NCI-H526 treated with DMSO at 0.1 percent for 48 hours (cell line): ENCODE measurements around the gene SLC13A5.
"Not testable (repeated sequence)": the region's sequence is repeated elsewhere in the genome, so short reads cannot be mapped to it uniquely, and the experiment has no call there.

Experiments
- DNase-seq: peaks from one replicate; lab custom pipeline; 2025; lab: John Stamatoyannopoulos, UW

The SLC13A5 gene

DNA sequence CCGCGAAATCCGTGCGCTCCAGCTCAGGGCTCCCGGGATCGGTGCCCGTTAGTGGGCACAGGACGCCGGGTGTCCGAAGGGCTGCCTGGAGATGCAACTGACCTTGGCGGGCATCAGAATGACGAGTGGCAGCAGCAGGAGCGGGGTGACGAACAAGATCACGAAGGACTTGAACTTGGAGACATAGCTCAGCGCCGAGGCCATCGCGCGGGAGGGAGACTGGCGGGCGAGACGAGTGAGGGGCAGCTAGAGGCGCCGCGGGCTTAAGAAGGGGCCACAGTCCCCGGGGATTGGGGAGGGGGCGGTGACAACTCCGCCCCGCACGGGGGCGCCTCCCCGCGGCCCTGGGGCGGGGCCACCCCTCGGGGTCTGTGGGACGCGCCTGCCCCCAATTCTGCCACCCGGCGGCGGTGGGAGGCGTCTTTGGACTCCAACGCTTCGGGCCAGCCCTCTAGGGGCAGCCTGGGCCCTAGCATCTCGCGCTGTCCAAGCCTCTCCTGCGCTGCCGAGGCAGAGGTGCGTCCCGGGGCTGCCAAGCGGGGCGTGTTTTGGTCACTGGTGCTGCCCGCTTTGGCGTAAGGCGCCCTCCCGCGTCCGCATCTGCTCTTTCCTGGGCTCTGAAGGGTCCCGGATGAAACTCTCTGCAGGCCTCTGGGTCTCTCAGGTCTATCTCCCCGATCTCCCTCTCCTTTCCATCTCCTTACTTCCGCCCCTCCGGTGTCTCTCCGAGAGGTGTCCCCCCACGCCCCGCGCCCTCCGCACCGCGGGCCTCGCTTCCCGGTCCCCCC is at the start of gene SLC13A5:
Gene SLC13A5, minus strand, starts transcription at position 240 of the 788 bp plus-strand sequence. Its CDS starts 36 bp downstream, at position 204.
- no peak for DNase-seq

DNA sequence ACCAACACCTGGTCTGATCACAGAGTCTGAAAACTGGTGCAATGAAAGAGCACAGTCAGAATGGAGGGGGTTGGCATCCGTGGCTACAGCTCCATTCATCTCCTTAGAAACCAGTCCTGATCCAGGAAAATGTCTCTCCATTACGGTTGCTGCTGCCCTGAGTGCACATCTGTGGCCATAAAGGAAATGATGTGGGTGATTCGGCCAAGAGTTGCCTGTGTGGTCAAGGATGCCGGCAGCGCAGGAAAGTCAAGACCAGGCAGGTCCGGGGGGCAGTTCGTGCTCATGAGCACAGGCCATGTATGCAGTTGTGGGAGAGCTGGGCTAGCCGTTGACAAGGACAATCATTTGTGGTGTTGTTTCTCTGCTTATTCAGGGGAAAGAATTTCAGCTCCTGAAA is 48.6 kb upstream of the SLC13A5 start:
- DNase-seq, result no peak

DNA sequence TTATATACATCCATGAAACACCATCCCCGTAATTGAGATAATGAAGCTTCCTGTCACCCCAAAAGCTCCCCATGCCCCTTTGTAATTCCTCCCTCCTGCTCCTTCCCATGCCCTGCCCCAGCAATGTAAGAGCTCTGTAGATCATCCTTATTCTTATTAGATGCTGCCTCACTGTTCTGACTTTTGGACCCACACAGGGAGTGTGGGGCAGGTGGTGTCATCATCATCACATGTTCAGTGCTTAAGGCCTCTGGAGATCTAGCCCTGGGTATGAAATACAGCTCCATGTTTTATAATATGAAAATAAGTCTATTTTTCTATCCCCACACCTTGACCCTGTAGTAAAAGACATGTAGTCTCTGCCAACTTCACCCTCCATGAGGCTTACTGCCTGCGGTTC is 44.6 kb upstream of the SLC13A5 start:
- no peak for DNase-seq

DNA sequence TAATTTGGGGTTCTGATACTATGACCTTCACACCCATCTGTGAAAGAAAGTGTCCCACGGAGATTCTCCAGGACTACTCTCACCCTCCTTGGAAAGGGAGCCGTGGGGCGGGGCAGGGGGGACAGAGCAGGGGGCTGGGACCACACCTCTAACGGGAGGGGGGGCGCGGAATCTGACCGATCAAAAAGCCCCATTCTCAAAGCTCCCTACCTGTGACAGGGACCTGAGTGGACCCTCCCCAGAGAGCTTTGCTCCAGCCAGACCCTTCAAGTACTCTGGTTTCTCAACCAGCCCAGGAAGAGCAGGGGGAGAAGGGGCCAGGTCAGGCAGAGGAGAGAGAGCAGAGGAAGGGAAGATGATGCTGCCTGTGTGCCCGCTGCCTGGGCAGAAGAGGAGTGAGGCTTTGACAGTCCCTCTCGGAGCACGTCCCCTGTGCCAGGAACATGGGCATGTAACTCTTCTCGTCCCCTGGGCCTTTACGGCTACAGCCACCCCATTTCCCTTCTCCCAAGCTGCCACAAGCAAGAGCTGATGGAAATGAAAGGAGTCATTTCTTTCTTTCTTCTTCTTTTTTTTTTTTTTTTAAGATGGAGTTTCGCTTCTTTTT is 43.4 kb upstream of the SLC13A5 start:
- no peak for DNase-seq

DNA sequence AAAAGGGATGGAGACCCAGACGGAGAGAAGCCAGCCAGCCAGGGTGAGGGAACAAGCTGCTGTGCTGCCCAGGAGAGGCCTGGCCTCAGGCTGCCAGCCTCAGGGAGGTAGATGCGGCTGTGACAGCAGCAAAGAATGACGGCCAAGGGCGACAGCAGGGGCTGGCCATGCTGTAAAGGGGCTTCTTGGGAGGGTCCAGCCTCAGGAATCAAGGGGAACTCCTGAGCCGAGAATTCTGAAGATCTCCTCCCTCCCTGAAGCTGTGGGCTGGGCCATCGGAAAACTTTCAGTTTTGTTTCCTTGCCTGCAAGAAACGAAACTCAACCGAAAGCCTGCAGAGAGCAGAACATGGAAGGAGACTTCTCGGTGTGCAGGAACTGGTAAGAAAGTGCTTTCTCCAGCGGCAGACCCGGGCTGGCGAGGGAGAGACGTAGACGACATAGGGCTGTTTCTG is 42.6 kb upstream of the SLC13A5 start, which contains the start of gene XAF1:
Gene XAF1, plus strand, starts transcription at position 316 of the 454 bp plus-strand sequence. Its CDS starts 33 bp downstream, at position 349.
- DNase-seq, result no peak

DNA sequence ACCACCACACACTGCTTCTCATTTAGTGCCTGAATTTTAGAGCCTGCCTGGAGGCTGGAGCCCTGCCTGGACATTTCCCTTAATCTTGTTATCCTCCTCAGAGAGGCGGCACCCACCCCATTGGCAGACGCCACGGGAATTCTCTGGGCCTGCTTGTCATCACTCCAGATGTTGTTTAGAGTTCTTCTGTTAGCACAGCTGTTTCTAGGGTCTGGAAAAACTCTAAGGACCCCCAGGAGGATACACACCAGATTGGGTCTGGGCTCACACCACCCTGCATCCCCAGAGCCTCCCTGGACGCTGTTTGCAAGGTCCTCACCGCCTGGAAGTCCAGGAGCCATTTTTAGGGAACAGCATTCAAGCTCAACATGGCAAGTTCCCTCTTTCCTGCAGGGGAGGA is 42.1 kb upstream of the SLC13A5 start:
- DNase-seq, result no peak

DNA sequence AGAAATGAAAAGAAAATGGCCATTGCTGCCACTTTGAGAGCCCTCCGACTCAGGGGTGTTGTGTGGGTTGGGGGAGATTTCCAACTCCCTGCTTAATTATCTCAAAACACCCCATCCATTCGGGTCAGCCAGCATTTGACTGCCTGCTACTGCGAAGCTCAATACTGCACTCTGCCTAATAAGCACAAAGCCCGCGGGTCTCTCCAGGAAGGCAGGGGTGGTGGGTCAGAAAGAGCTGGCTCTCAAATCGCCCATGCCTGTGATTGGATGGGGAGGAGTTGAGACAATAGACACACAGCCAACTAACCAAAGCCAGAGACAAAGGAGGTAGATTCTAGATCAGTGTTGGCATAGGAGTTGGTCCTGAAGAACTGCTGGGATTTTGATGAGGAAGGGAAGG is 40.4 kb upstream of the SLC13A5 start:
- DNase-seq, result no peak

DNA sequence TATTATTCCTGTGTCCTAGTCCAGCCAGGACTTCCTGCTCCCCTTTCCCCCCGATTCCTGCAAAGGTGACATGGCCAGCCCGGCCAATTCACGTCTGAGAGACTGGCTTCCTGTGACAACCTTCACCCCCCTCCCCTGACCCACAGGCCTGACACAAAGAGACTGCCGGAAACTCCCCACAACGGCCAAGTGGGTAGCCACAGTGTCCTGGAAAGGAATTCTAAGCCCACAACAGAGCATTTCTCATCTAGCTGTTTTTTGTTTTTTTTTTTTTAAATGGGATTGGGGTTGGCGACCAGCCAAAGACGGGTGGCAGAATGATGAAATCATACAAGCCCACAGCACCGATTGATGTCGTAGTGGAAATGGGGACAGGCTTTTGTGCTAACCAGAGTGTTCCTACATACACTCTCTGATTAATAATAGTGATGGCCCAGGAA is 39.9 kb upstream of the SLC13A5 start:
- no peak for DNase-seq

DNA sequence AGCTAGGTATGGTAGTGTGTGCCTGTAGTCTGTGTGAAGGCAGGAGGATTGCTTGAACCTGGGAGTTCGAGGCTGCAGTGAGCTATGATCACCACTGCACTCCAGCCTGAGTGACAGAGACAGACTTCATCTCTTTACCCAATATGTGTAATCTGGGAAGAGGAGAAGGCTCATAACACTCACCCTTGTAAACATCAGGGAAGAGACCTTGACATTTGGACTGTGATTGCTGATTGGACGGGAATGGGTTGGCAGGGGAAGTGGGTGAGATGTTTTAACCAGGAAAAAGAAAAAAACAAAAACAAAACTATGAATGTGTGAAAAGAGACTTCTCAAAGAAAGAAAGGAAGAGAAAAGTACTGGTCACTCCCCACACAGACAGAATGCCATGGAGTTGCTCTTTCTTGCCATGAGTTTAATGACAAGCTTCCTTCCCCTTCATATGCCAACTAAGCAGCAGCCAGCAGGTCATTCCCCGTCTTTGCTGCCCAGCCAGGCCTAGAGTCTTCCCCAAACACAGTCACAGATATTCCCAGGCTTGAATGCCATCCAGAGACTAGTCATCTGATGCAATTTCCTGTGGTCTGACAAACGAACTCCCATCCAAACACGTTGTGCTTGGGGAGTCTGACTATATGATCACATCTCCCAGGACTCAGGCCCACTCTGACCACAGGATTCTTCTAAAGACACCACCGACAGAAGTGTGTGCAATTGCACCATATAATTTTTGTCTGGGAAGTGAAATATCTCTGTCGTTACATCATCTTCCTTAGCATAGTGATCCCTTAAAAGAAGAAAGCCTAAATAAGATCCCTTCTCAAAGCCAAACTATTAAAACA is 39.1 kb upstream of the SLC13A5 start:
- no peak for DNase-seq

DNA sequence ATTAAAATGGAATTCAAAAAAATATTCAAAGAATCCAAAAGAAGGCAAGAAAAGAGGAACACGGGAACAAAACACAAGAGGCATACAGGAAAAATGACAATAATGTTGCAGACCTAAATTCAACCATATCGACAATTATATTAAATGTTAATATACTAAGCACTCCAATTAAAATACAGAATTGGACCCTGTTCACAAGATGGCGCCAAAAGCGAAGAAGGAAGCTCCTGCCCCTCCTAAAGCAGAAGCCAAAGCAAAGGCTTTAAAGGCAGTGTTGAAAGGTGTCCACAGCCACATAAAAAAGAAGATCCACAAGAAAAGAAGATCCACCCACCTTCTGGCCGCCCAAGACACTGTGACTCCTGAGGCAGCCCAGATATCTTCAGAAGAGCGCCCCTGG is 36.4 kb upstream of the SLC13A5 start:
- no peak for DNase-seq

DNA sequence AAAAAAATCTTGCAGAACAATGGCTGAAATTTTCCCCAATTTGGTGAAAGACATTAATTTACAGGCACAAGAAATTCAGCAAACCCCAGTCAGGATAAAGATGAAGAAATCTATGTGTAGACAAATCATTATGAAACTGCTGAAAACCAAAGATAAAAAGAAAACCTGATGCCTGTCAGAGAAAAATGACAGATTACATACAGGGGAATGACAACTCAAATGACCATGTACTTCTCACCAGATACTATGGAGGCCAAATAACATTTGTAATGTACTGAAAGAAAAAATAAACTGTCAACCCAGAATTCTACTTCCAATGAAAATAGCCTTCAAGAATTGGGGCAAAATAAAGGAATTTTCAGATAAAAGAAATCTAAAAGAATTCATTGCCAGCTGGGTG is 35.4 kb upstream of the SLC13A5 start:
- DNase-seq, result no peak

DNA sequence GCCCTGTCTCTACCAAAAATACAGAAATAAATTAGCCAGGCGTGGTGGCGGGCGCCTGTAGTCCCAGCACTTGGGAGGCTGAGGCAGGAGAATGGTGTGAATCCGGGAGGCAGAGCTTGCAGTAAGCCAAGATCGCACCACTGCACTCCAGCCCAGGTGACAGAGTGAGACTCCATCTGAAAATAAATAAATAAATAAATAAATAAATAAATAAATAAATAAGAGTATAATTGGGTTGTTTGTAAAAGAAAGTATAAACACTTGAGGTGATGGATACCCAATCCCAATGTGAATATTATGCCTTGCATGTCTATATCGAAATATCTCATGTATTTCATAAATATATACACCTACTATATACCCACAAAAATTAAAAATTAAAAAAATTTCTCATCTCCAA is 33.5 kb upstream of the SLC13A5 start:
- not testable (repeated sequence) for DNase-seq

DNA sequence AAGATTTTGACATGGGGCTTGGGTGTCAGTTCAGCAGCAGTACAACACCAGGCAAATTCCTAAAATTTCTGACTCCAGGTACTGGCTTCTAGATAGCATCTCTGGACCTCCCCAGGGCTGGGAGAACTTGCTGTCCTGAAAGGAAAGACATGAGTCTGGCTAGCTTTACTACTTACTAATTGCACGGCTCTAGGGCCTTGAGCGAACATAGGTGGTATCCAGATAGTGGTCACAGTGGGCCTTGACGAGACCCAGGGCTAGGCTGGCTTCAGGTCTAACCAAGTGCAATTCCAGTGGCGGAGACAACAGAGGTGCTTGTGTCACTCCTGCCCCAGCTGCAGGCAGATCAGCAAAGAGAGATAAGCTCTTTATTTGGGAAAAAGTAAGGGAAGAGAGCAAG is 16.4 kb upstream of the SLC13A5 start:
- no peak for DNase-seq

DNA sequence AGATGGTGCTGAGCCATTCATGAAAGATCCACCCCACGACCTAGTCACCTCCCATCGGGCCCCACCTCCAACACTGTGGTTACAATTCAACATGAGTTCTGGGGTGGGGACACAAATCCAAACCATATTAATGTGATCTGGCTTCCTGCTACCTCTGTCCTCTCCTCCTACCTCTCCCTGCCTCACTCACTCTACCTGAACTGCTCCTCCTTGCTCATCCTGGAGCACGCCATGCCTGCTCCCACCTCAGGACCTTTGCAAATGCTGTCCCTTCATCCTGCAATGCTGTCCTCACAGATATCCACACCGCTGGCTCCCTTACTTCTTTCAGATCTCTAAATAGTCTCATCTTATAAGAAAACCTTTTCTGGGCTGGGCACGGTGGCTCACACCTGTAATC is 10.8 kb upstream of the SLC13A5 start:
- DNase-seq, result no peak

DNA sequence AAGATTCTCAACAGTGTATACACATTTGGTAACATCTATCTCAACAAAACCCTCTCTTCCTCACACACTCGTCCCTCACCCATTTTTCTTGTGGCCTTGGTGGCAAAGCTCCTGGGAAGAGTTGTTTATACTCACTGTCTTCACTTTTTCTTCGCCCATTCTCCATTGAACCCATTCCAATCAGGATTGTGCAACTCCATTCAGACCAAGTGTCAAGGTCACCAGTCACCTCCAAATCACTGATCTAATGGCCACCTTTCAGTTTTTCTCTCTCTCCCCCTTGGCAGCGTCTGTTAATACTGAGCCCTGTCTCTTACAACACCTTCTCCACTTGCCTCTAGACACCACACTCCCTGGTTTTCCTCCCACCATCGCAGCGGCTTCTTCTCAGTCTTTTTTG is 8.6 kb upstream of the SLC13A5 start:
- DNase-seq, result no peak

DNA sequence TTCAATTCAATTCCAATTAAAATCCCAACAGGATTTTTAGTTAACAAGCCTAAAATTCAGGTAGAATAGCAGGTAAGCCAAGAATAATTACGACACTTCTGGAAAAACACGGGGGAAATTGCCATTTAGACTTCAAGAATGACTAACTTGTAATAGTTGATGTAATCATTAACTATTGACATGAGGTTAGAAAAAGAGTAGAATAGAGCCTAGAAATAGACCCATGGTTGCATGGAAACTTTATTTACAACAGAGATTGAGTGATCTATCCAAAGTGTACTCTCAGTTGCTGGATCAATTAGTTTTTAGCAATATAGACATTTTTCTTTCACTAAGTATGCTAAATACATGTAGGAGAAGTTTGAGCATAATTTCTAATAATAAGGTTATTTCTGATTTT is 3.6 kb upstream of the SLC13A5 start:
- no peak for DNase-seq

DNA sequence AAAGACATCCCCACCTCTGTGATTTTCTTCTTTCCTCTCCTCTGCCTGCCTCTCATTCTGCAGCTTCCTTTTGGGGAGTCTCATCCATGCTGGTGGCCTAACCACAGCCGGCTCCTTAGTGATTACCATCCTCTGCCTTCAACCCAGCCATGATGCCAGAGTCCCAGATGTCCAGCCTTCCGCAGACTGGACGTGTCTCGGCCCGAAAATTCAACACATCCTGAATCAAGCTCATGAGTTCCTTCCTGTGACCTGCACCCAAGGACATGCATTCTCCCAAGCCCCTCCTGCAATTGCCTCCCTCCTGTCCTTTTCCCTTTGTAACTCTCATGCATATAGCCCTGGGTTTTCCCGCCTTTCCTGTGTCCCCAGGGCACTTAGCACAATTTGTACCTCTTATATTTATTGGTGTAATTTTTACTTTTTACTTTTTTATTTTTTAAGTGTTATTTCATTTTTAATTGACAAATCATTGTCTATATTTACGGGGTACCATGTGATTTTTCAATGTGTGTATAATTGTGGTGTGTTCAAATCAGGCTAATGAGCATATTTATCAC is 1.2 kb upstream of the SLC13A5 start:
- no peak for DNase-seq

DNA sequence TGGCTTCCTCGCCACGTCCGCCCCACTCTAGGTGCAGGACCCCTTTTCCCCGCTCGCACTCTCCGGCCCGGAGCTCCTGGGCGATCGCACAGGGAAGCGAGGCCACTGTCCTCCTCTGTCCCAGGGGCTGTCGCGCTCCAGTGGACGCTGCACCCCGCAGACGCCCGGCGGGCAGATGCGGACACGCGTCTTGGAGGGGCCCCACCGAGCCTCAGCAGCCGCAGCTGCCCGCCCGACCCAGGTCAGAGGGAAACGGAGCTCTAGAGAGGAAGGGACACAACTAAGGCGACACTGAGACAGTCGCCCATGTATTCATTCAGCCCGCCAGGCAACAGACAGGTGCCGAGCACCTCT is 726 bp upstream of the SLC13A5 start:
- DNase-seq, result no peak

DNA sequence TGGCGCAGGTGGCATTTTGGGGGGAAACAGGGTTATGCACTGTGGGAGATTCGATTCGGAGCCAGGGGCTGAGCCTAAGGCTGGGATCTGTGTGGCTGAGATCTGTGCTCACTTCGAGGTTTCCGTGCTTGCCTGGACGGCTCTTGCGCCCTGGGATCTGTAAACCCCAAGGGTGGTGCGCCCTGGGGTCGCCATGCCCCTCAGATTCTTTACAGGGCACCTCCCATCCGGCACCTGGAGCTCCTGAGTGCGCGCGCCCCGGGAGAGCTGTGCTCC is 377 bp downstream of the SLC13A5 start:
- DNase-seq, result no peak

DNA sequence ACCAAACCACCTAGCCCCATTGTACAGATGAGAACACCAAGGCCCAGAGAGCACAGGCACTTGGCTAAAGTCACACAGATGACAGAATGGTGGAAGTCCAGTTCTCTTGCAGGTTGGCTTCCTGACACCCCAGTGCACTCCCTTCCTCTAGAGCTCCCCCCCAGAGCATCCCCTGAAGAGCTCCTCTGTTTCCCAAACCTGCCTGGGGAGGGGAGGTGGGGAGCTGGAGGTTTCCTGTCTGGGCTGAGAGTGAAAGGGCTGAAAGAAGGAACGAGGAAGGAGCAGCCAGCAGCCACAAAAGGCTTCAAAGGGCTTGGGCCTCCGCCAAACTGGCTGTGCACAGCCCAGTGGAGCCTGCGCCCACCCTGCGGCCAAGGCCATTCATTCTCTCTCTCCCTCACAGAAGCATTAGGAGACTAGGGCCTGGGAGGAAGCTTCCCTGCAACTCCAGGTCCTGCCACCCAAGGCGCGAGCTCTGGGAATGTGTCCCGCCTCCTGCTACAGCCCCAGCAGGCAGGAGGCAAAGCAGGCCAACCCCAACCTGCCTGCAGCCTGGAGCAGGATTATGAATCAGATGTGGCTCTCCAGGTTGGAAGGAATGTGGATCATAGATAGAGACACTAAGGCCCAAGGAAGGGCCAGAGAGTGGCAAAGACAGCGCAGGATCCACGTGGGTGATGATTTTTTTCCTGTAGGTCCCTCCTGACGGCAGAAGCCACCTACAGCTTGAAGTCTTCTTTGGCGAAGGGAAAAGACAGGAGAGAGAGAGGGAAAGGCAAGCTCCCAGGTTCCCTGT is 913 bp downstream of the SLC13A5 start:
- no peak for DNase-seq

DNA sequence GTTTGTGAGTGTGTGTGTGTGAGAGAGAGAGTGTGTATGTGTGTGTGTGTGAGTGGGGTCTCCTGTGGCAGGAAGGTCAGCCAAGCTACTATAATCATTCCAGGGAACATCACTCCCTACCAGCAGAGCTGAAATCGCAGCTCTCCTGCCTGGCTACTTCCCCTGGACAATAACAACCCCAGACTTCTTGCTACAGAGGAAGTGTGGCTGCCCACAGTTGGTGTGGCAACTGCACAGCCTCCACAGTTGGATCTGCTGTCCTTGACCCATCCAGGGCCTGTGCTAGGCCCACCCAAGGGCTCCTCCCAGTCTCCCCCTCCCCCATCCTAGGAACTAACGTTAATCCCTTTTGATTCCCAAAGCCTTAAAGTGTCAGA is 1.5 kb downstream of the SLC13A5 start:
- DNase-seq, result no peak
